Panc1 (cell line): ENCODE data around the gene GRID1. TPM values are rescaled to one million over a fixed set of nuclear protein-coding genes. Genes with fewer than 3 reads are reported as not detected.
"Not testable (repeated sequence)": the region's sequence is repeated elsewhere in the genome, so short reads cannot be mapped to it uniquely, and the experiment has no call there.

Experiments
- ATAC-seq: fragments of 200-7000 bp; cut with Tn5 transposase; 2 replicates; pipeline ENCODE4 v1.9.1; 2020; ENCODE audit warnings: mild to moderate bottlenecking, moderate library complexity
- BruUV-seq: library from RNA; stranded (reverse); fragments of 400-500 nt; replicated peaks from 2 replicates; lab custom pipeline; 2021; lab: Mats Ljungman, UMichigan
- CTCF ChIA-PET: fragments of 300-600 bp; sonication (Branson Sonifier 250); formaldehyde crosslinking; loops from one replicate; lab custom pipeline; 2022; ENCODE audit warnings: antibody characterized with exemption; lab: Charles Lee
- POLR2A ChIA-PET: fragments of 300-600 bp; sonication (Branson Sonifier 250); formaldehyde crosslinking; loops from one replicate; lab custom pipeline; 2022; ENCODE audit warnings: antibody characterized with exemption; lab: Charles Lee
- DNase-seq: peaks from one replicate; pipeline ENCODE4 v3.0.0-alpha.2; 2010; ENCODE audit warnings: low read depth, low spot score
- H3K27ac ChIP-seq: 2 replicates; pipeline ENCODE4 v1.5.1; 2011; ENCODE audit warnings: mild to moderate bottlenecking, low read length, inconsistent platforms
- H3K27me3 ChIP-seq: fragments of 200-500 bp; sonication (Bioruptor generic); 2 replicates; pipeline ENCODE4 v1.6.0; 2014; ENCODE audit warnings: low read length, inconsistent platforms; ENCODE audit not compliant: control insufficient read depth, insufficient read depth
- H3K36me3 ChIP-seq: fragments of 200-500 bp; sonication (Bioruptor generic); 2 replicates; pipeline ENCODE4 v1.5.1; 2014; ENCODE audit warnings: inconsistent platforms, mild to moderate bottlenecking, low read length, moderate library complexity; ENCODE audit not compliant: control insufficient read depth, insufficient read depth
- H3K4me1 ChIP-seq: 2 replicates; pipeline ENCODE4 v1.5.1; 2011; ENCODE audit warnings: inconsistent platforms, mild to moderate bottlenecking, low read length, moderate library complexity; ENCODE audit not compliant: control insufficient read depth, insufficient read depth
- H3K4me3 ChIP-seq, 2 experiments: 2 replicates each; pipeline ENCODE4 v1.5.1; 2011 to 2012; ENCODE audit warnings: low read depth in 2 of 2, low read length in 2 of 2, mild to moderate bottlenecking in 2 of 2, inconsistent platforms in 1 of 2, moderate library complexity in 1 of 2
- H3K9me3 ChIP-seq: fragments of 200-500 bp; sonication (Bioruptor generic); 2 replicates; pipeline ENCODE4 v1.5.1; 2014; ENCODE audit warnings: low read depth, mild to moderate bottlenecking, inconsistent platforms, low read length, moderate library complexity; ENCODE audit not compliant: control insufficient read depth, insufficient read depth
- POLR2AphosphoS5 ChIP-seq: IDR thresholded peaks from 2 replicates; pipeline ENCODE4 v1.6.1; 2012; ENCODE audit warnings: mild to moderate bottlenecking, low read depth, low read length, moderate library complexity
- SIN3A ChIP-seq: IDR thresholded peaks from 2 replicates; pipeline ENCODE4 v1.6.1; 2012; ENCODE audit warnings: low read depth, mild to moderate bottlenecking, low read length, moderate library complexity, borderline replicate concordance; ENCODE audit not compliant: insufficient read depth
- TCF7L2 ChIP-seq: IDR thresholded peaks from 2 replicates; pipeline ENCODE4 v1.6.1; 2011; ENCODE audit warnings: mild to moderate bottlenecking, low read depth, low read length, inconsistent platforms
- in situ Hi-C: cut with HindIII; loops from 2 replicates; pipeline ENCODE4 v1.10.0; 2016; ENCODE audit warnings: low sequenced_read_pairs, low pct_unique_long_range_greater_than_20kb
- intact Hi-C: fragments of 100-400 bp; cut with micrococcal nuclease; formaldehyde crosslinking; loops from one replicate; pipeline ENCODE4 v1.10.0; 2022; ENCODE audit not compliant: unreplicated experiment
- total RNA-seq: library from RNA; stranded (reverse); gene quantifications from one replicate; pipeline ENCODE4 v1.2.1, GENCODE V29; 2021; ENCODE audit not compliant: unreplicated experiment
- TF ChIP-seq, protein P1 (sequence below), 2 experiments: IDR thresholded peaks; 2 replicates each; pipeline ENCODE4 v1.6.1; 2011 to 2012; ENCODE audit warnings: low read depth in 2 of 2, control low read depth in 1 of 2, low read length in 1 of 2, mild to moderate bottlenecking in 1 of 2, moderate library complexity in 1 of 2; ENCODE audit not compliant: insufficient read depth in 1 of 2
- TF ChIP-seq, protein P2 (sequence below): fragments of 450-650 bp; IDR thresholded peaks from 2 replicates; pipeline ENCODE4 v1.5.1; 2017; ENCODE audit warnings: mild to moderate bottlenecking

Gene GRID1
- total RNA-seq, 1 experiment from 2014 or later, result 2.3 TPM

DNA sequence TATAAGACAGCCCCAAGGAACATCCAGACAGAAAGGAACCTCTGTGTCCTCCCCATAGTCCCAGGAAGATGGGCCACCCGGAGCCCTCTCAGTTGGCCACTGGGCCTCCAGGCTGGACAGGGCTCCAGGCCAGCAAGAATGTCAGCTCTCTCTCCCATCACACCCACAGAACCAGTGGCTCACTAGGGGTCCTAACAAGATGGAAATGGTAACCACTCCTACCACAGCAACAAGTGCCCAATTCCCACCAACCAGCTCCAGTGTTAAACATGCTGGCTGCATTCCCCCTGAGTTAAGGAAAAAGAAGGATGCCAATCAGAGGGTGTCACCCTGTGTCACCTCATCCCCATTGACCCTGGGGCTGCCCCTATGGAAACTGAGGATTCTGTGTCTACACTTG is 333.0 kb downstream of the GRID1 start:
- H3K9me3 ChIP-seq, result peaks cover 7% of the 10 kb centered on the region; the same call in 1 of the 2 replicates
- DNase-seq (no peak), ATAC-seq (no peak)
- H3K27ac ChIP-seq, result no peak overlapping the region
- no peaks in the 10 kb centered on the region for H3K36me3 ChIP-seq
- TF ChIP-seq SIN3A (no peak), POLR2AphosphoS5 (no peak), TCF7L2 (no peak)
- TF ChIP-seq, protein P1, sequence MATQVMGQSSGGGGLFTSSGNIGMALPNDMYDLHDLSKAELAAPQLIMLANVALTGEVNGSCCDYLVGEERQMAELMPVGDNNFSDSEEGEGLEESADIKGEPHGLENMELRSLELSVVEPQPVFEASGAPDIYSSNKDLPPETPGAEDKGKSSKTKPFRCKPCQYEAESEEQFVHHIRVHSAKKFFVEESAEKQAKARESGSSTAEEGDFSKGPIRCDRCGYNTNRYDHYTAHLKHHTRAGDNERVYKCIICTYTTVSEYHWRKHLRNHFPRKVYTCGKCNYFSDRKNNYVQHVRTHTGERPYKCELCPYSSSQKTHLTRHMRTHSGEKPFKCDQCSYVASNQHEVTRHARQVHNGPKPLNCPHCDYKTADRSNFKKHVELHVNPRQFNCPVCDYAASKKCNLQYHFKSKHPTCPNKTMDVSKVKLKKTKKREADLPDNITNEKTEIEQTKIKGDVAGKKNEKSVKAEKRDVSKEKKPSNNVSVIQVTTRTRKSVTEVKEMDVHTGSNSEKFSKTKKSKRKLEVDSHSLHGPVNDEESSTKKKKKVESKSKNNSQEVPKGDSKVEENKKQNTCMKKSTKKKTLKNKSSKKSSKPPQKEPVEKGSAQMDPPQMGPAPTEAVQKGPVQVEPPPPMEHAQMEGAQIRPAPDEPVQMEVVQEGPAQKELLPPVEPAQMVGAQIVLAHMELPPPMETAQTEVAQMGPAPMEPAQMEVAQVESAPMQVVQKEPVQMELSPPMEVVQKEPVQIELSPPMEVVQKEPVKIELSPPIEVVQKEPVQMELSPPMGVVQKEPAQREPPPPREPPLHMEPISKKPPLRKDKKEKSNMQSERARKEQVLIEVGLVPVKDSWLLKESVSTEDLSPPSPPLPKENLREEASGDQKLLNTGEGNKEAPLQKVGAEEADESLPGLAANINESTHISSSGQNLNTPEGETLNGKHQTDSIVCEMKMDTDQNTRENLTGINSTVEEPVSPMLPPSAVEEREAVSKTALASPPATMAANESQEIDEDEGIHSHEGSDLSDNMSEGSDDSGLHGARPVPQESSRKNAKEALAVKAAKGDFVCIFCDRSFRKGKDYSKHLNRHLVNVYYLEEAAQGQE (IDR thresholded peaks at IDR 0.05; ENCODE audit: insufficient read depth in 1 of 2, low read depth in 2 of 2, low read length in 1 of 2), result no peak
- TF ChIP-seq, protein P2, sequence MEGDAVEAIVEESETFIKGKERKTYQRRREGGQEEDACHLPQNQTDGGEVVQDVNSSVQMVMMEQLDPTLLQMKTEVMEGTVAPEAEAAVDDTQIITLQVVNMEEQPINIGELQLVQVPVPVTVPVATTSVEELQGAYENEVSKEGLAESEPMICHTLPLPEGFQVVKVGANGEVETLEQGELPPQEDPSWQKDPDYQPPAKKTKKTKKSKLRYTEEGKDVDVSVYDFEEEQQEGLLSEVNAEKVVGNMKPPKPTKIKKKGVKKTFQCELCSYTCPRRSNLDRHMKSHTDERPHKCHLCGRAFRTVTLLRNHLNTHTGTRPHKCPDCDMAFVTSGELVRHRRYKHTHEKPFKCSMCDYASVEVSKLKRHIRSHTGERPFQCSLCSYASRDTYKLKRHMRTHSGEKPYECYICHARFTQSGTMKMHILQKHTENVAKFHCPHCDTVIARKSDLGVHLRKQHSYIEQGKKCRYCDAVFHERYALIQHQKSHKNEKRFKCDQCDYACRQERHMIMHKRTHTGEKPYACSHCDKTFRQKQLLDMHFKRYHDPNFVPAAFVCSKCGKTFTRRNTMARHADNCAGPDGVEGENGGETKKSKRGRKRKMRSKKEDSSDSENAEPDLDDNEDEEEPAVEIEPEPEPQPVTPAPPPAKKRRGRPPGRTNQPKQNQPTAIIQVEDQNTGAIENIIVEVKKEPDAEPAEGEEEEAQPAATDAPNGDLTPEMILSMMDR, result no peak
- no TSS peak for BruUV-seq
- in situ Hi-C loops, result no loop called here
- no peak overlapping the region for H3K4me3 ChIP-seq
- ChIA-PET CTCF (no interaction called here), POLR2A (no interaction called here)
- intact Hi-C loops, result no loop called here
- no peaks in the 10 kb centered on the region for H3K4me1 ChIP-seq
- no peaks in the 10 kb centered on the region for H3K27me3 ChIP-seq

DNA sequence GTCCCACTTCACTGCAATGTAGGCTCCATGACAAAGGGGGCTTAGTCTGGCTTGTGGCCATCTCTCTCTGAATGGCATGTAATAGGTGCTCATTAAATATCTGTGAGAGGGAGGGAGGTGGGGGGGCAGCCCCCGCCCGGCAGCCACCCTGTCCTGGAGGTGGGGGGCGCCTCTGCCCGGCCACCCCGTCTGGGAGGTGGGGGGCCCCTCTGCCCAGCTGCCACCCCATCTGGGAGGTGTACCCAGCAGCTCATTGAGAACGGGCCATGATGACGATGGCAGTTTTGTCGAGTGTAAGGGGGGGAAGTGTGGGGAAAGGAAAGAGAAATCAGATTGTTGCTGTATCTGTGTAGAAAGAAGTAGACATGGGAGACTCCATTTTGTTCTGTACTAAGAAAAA is 334.5 kb downstream of the GRID1 start:
- H3K27me3 ChIP-seq, ATAC-seq, POLR2A ChIA-PET, H3K9me3 ChIP-seq, BruUV-seq, H3K27ac ChIP-seq, H3K36me3 ChIP-seq, H3K4me1 ChIP-seq, intact Hi-C loops, in situ Hi-C loops, CTCF ChIA-PET, H3K4me3 ChIP-seq, DNase-seq: not testable (repeated sequence)

DNA sequence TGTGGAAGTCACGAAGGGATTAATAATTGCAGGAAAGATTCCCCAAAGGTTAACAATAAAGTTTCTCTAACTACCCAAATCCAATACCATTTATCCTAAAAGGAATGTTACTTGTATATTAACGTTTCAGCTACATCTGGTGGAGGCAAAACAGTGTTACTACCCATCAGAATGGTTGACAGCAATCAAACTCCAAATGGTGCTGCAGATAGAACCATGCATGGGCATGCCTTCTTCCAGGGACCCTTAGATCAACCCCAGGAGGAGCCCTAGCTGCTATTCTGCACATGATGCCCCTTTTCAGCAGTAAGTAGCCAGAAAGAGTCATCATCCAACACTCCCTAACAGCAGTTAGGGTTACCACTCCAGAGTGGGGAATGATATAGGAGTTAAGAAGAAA is 336.3 kb downstream of the GRID1 start:
- Histone ChIP-seq H3K4me3 (no peak overlapping the region), H3K27me3 (no peaks in the 10 kb centered on the region), H3K9me3 (peaks cover 7% of the 10 kb centered on the region; the same call in 1 of the 2 replicates), H3K36me3 (no peaks in the 10 kb centered on the region), H3K27ac (no peak overlapping the region), H3K4me1 (no peaks in the 10 kb centered on the region)
- BruUV-seq, result no TSS peak
- CTCF ChIA-PET, result no interaction called here
- in situ Hi-C loops, result no loop called here
- intact Hi-C loops, result no loop called here
- no peak for ATAC-seq
- DNase-seq, result no peak
- TF ChIP-seq, protein P1 (IDR thresholded peaks at IDR 0.05; ENCODE audit: insufficient read depth in 1 of 2, low read depth in 2 of 2, low read length in 1 of 2), result no peak
- TF ChIP-seq, protein P2, result no peak
- TF ChIP-seq SIN3A (no peak), TCF7L2 (no peak), POLR2AphosphoS5 (no peak)
- POLR2A ChIA-PET, result no interaction called here
